ENCODE data around the gene SP140L. TPM values are rescaled to one million over a fixed set of nuclear protein-coding genes. Genes with fewer than 3 reads are reported as not detected.

The SP140L gene
- total RNA-seq, 1 donor from 2014 or later = 3.4 TPM

- H3K27ac Mint-ChIP-seq = no peak overlapping the region
- peaks cover 9% of the 10 kb centered on the region for H3K9me3 Mint-ChIP-seq (ENCODE audit: low read depth)
- DNase-seq (ENCODE audit: low spot score, unreplicated experiment) = no peak
- TF ChIP-seq, protein P1, sequence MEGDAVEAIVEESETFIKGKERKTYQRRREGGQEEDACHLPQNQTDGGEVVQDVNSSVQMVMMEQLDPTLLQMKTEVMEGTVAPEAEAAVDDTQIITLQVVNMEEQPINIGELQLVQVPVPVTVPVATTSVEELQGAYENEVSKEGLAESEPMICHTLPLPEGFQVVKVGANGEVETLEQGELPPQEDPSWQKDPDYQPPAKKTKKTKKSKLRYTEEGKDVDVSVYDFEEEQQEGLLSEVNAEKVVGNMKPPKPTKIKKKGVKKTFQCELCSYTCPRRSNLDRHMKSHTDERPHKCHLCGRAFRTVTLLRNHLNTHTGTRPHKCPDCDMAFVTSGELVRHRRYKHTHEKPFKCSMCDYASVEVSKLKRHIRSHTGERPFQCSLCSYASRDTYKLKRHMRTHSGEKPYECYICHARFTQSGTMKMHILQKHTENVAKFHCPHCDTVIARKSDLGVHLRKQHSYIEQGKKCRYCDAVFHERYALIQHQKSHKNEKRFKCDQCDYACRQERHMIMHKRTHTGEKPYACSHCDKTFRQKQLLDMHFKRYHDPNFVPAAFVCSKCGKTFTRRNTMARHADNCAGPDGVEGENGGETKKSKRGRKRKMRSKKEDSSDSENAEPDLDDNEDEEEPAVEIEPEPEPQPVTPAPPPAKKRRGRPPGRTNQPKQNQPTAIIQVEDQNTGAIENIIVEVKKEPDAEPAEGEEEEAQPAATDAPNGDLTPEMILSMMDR (IDR thresholded peaks at IDR 0.05; ENCODE audit: unreplicated experiment) = no peak
- H3K4me1 Mint-ChIP-seq (ENCODE audit: low read depth) = peaks cover 7% of the 10 kb centered on the region
- peaks cover 5% of the 10 kb centered on the region for H3K36me3 Mint-ChIP-seq (ENCODE audit: insufficient read depth)
- H3K4me3 Mint-ChIP-seq (ENCODE audit: low read depth) = no peak overlapping the region
- H3K27me3 Mint-ChIP-seq = no peaks in the 10 kb centered on the region
These were observed 33.0 kb downstream of the SP140L start for GRCh38 chr2:230360028-230360427.

DNA sequence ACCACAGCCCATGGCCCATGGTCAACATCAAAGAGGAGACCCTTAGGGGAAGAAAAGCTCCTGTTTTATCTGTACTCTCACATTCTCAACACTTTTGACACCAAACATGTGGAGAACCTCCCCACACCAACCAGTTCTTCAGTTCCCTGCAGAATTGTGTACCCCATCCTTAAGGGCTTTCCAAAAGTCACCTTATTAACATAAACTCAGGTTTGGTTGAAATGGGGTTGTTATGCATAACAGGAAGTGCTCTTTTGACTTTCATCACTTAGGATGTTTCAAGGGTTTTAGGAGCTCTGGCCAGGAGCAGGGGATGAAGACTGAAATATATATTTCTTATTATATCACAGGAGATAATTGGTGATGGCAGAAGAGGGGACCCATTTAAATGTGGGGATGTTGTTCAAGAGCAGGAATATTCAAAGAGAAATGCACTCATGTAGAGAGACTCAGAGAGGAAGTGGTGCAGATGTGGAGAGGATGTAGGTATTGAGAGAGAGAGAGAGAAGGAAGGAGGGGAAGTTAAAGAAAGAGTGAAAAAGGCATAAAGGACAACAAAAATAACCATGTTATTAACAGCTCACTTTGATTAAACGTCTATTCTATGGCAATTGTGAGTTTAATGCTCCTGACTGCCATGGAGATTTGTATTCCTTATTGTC lies 35.2 kb downstream of the SP140L start:
- Mint-ChIP-seq H3K4me3 (ENCODE audit: low read depth) (no peak overlapping the region), H3K27ac (no peak overlapping the region), H3K9me3 (ENCODE audit: low read depth) (peaks cover 14% of the 10 kb centered on the region), H3K36me3 (ENCODE audit: insufficient read depth) (peaks cover 5% of the 10 kb centered on the region), H3K27me3 (no peaks in the 10 kb centered on the region), H3K4me1 (ENCODE audit: low read depth) (peaks cover 7% of the 10 kb centered on the region)
- TF ChIP-seq, protein P1 (IDR thresholded peaks at IDR 0.05; ENCODE audit: unreplicated experiment) = no peak
- DNase-seq (ENCODE audit: low spot score, unreplicated experiment) = no peak

GRCh38 chr2:230382108-230382507 lies 55.1 kb downstream of the SP140L start:
- H3K9me3 Mint-ChIP-seq (ENCODE audit: low read depth) = no peaks in the 10 kb centered on the region
- TF ChIP-seq, protein P1 (IDR thresholded peaks at IDR 0.05; ENCODE audit: unreplicated experiment) = no peak
- no peaks in the 10 kb centered on the region for H3K27me3 Mint-ChIP-seq
- DNase-seq (ENCODE audit: low spot score, unreplicated experiment) = no peak
- H3K4me1 Mint-ChIP-seq (ENCODE audit: low read depth) = no peaks in the 10 kb centered on the region
- no peaks in the 10 kb centered on the region for H3K36me3 Mint-ChIP-seq (ENCODE audit: insufficient read depth)
- H3K4me3 Mint-ChIP-seq (ENCODE audit: low read depth) = no peak overlapping the region
- no peak overlapping the region for H3K27ac Mint-ChIP-seq

DNA sequence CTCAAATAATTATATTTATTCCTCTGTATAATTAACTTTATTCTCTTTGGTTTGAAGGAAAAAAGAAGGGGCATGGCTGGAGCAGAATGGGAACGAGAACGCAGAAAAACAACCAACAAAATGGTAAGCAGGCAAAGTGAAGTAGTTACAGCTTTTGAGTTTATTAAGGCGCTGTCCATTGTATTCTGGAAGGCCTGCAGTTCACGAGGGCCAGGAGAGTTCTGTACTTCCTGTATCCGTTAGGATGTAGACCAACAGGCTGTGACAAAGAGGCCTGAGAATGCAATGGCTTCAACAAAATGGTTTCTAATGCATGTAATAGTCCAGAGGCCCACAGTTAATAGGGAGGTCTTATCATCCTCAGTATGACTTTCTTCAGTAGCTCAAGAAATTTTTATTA lies 56.5 kb downstream of the SP140L start:
- TF ChIP-seq, protein P1 (IDR thresholded peaks at IDR 0.05; ENCODE audit: unreplicated experiment) = no peak
- H3K4me3 Mint-ChIP-seq (ENCODE audit: low read depth) = no peak overlapping the region
- H3K36me3 Mint-ChIP-seq (ENCODE audit: insufficient read depth) = no peaks in the 10 kb centered on the region
- H3K9me3 Mint-ChIP-seq (ENCODE audit: low read depth) = no peaks in the 10 kb centered on the region
- no peak overlapping the region for H3K27ac Mint-ChIP-seq
- no peaks in the 10 kb centered on the region for H3K27me3 Mint-ChIP-seq
- no peak for DNase-seq (ENCODE audit: low spot score, unreplicated experiment)
- no peaks in the 10 kb centered on the region for H3K4me1 Mint-ChIP-seq (ENCODE audit: low read depth)

GRCh38 chr2:230384986-230385385 lies 58.0 kb downstream of the SP140L start:
- no peaks in the 10 kb centered on the region for H3K9me3 Mint-ChIP-seq (ENCODE audit: low read depth)
- H3K4me3 Mint-ChIP-seq (ENCODE audit: low read depth) = no peak overlapping the region
- TF ChIP-seq, protein P1 (IDR thresholded peaks at IDR 0.05; ENCODE audit: unreplicated experiment) = no peak
- no peaks in the 10 kb centered on the region for H3K4me1 Mint-ChIP-seq (ENCODE audit: low read depth)
- H3K36me3 Mint-ChIP-seq (ENCODE audit: insufficient read depth) = no peaks in the 10 kb centered on the region
- no peaks in the 10 kb centered on the region for H3K27me3 Mint-ChIP-seq
- no peak overlapping the region for H3K27ac Mint-ChIP-seq
- DNase-seq (ENCODE audit: low spot score, unreplicated experiment) = no peak
